Activated naive CD4-positive, alpha-beta T cell treated with anti-CD3 and anti-CD28 coated beads, Interleukin-2, amount 10 ng/mL, durations not matched to agents 7 days and 5 days (primary cell): Measurements from ENCODE around the gene LTBP1.
"Not testable (repeated sequence)": the region's sequence is repeated elsewhere in the genome, so short reads cannot be mapped to it uniquely, and the experiment has no call there.

Source experiments
- CTCF ChIA-PET: fragments of 350-600 bp; sonication (Branson Sonifier 250); formaldehyde crosslinking; loops from one replicate; lab custom pipeline; 2021; ENCODE audit warnings: antibody characterized with exemption; lab: Charles Lee
- DNase-seq: peaks from one replicate; pipeline ENCODE4 v3.0.0-alpha.2; 2020
- H3K27ac Mint-ChIP-seq: one replicate; pipeline ENCODE4 v1.8.0; 2021; ENCODE audit warnings: mild to moderate bottlenecking, moderate library complexity, mixed read lengths
- H3K27me3 Mint-ChIP-seq: one replicate; pipeline ENCODE4 v1.8.0; 2021; ENCODE audit warnings: mild to moderate bottlenecking, mixed read lengths
- H3K36me3 Mint-ChIP-seq: one replicate; pipeline ENCODE4 v1.8.0; 2021; ENCODE audit warnings: mixed read lengths
- H3K4me1 Mint-ChIP-seq: one replicate; pipeline ENCODE4 v1.8.0; 2021; ENCODE audit warnings: mixed read lengths
- H3K4me3 Mint-ChIP-seq: one replicate; pipeline ENCODE4 v1.8.0; 2021; ENCODE audit warnings: mild to moderate bottlenecking, moderate library complexity, mixed read lengths
- H3K9me3 Mint-ChIP-seq: one replicate; pipeline ENCODE4 v1.8.0; 2021; ENCODE audit warnings: mixed read lengths

Gene LTBP1

DNA sequence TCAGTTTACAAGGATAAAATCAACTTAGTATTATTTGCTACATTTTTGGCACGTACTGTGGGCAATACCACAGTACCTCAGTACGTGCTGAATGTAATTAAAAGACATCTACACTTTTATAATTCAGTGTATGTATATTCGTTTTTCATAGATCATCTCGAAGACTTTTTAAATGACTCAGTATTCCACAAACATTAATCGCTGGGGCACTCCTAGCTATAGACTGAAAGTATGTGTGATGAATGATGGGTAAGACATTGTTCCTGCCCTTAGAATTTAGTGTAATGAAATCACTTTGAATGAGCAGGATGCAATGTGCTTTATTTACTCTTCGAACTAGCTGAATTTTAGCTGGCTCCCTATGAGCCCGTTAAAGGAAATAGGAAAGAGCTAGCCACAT is 284.1 kb downstream of the LTBP1 start:
- H3K4me3 Mint-ChIP-seq = no peak overlapping the region
- no peaks in the 10 kb centered on the region for H3K27me3 Mint-ChIP-seq
- H3K4me1 Mint-ChIP-seq = no peaks in the 10 kb centered on the region
- no peak overlapping the region for H3K27ac Mint-ChIP-seq
- CTCF ChIA-PET = no interaction called here
- no peaks in the 10 kb centered on the region for H3K36me3 Mint-ChIP-seq
- H3K9me3 Mint-ChIP-seq = no peaks in the 10 kb centered on the region
- no peak for DNase-seq

DNA sequence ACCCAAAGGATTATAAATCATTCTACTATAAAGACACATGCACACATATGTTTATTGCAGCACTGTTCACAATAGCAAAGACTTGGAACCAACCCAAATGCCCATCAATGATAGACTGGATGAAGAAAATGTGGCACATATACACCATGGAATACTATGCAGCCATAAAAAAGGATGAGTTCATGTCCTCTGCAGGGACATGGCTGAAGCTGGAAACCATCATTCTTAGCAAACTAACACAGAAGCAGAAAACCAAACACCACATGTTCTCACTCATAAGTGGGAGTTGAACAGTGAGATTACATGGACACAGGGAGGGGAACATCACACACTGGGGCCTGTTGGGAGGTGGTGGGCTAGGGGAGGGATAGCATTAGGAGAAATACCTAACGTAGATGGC is 288.8 kb downstream of the LTBP1 start:
- H3K4me1 Mint-ChIP-seq, H3K27ac Mint-ChIP-seq, CTCF ChIA-PET, H3K27me3 Mint-ChIP-seq, DNase-seq, H3K9me3 Mint-ChIP-seq, H3K4me3 Mint-ChIP-seq, H3K36me3 Mint-ChIP-seq: not testable (repeated sequence)

- no peaks in the 10 kb centered on the region for H3K36me3 Mint-ChIP-seq
- CTCF ChIA-PET = no interaction called here
- H3K27ac Mint-ChIP-seq = no peak overlapping the region
- no peaks in the 10 kb centered on the region for H3K27me3 Mint-ChIP-seq
- no peaks in the 10 kb centered on the region for H3K9me3 Mint-ChIP-seq
- H3K4me1 Mint-ChIP-seq = no peaks in the 10 kb centered on the region
- DNase-seq = no peak
- no peak overlapping the region for H3K4me3 Mint-ChIP-seq
Measured at GRCh38 chr2:33236482-33237385, 290.0 kb downstream of the LTBP1 start.

DNA sequence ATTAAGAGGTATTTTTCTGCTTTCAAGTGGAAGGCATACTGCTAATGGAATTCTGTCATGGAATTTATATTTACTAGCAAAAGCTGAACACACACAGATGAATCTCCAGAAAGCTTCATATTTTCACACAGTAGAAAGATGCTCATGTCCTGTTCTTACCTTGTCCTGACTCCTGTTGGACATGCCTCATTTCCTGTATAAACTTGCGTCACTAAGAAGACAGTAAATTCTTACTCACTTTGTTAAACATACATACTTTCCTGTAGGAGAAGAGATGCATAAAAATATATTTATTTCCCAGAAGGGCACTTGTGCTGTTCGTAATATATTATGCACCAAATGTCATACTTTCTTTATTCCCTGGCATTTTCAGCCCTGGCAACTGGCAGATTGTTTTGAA is 291.4 kb downstream of the LTBP1 start:
- no peaks in the 10 kb centered on the region for H3K36me3 Mint-ChIP-seq
- H3K27ac Mint-ChIP-seq = no peak overlapping the region
- H3K9me3 Mint-ChIP-seq = no peaks in the 10 kb centered on the region
- CTCF ChIA-PET = no interaction called here
- no peak for DNase-seq
- H3K4me1 Mint-ChIP-seq = no peaks in the 10 kb centered on the region
- H3K4me3 Mint-ChIP-seq = no peak overlapping the region
- no peaks in the 10 kb centered on the region for H3K27me3 Mint-ChIP-seq

- Mint-ChIP-seq H3K27me3 (no peaks in the 10 kb centered on the region), H3K27ac (no peak overlapping the region), H3K9me3 (no peaks in the 10 kb centered on the region), H3K4me3 (no peak overlapping the region), H3K36me3 (no peaks in the 10 kb centered on the region), H3K4me1 (no peaks in the 10 kb centered on the region)
- DNase-seq = no peak
- CTCF ChIA-PET = interaction anchor here (0.8 kb wide), 1 partner anchor 1576 kb away, joined by 4 read pairs; no protein-coding TSS in a partner anchor
Measured at GRCh38 chr2:33240178-33240577, 293.4 kb downstream of the LTBP1 start.

- Mint-ChIP-seq H3K4me3 (no peak overlapping the region), H3K36me3 (no peaks in the 10 kb centered on the region), H3K27me3 (peaks cover 1% of the 10 kb centered on the region), H3K9me3 (no peaks in the 10 kb centered on the region), H3K27ac (no peak overlapping the region), H3K4me1 (no peaks in the 10 kb centered on the region)
- no peak for DNase-seq
- CTCF ChIA-PET = no interaction called here
Measured at GRCh38 chr2:33241072-33241471, 294.3 kb downstream of the LTBP1 start.

GRCh38 chr2:33241581-33241980 is 294.8 kb downstream of the LTBP1 start:
- no peak for DNase-seq
- no peaks in the 10 kb centered on the region for H3K36me3 Mint-ChIP-seq

GRCh38 chr2:33242845-33243244 is 296.1 kb downstream of the LTBP1 start:
- H3K9me3 Mint-ChIP-seq = no peaks in the 10 kb centered on the region
- H3K4me3 Mint-ChIP-seq = no peak overlapping the region
- DNase-seq = no peak
- no peaks in the 10 kb centered on the region for H3K4me1 Mint-ChIP-seq
- peaks cover 4% of the 10 kb centered on the region for H3K27me3 Mint-ChIP-seq
- no peaks in the 10 kb centered on the region for H3K36me3 Mint-ChIP-seq
- CTCF ChIA-PET = no interaction called here
- H3K27ac Mint-ChIP-seq = no peak overlapping the region

More at GRCh38 chr2:33241581-33241980, 294.8 kb downstream of the LTBP1 start:
- Mint-ChIP-seq H3K27me3 (peaks cover 4% of the 10 kb centered on the region), H3K4me3 (no peak overlapping the region), H3K27ac (no peak overlapping the region), H3K4me1 (no peaks in the 10 kb centered on the region), H3K9me3 (no peaks in the 10 kb centered on the region)
- CTCF ChIA-PET = no interaction called here

- Mint-ChIP-seq H3K9me3 (no peaks in the 10 kb centered on the region), H3K27ac (no peak overlapping the region), H3K4me3 (no peak overlapping the region), H3K36me3 (no peaks in the 10 kb centered on the region), H3K27me3 (peaks cover 4% of the 10 kb centered on the region), H3K4me1 (no peaks in the 10 kb centered on the region)
- no peak for DNase-seq
- CTCF ChIA-PET = no interaction called here
Measured at GRCh38 chr2:33246432-33246831, 299.7 kb downstream of the LTBP1 start.

DNA sequence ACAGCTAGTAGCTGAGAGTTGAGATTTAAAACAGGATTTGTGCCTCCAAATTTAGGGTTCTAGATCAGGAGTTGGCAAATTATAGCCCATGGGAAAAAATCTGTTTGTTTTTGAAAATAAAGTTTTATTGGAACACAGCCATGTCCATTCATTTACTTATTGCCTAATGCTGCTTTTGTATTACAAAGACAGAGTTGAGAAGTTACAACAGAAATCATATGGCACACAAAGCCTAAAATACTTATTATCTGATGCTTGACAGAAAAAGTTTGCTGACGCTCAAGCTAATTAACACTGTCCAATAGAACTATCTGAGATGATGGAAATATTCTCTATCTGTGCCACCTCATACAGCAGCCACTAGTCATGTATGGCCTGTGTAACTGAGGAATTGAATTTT is 300.6 kb downstream of the LTBP1 start:
- no peak overlapping the region for H3K27ac Mint-ChIP-seq
- H3K4me3 Mint-ChIP-seq = no peak overlapping the region
- H3K4me1 Mint-ChIP-seq = no peaks in the 10 kb centered on the region
- DNase-seq = no peak
- peaks cover 4% of the 10 kb centered on the region for H3K27me3 Mint-ChIP-seq
- no peaks in the 10 kb centered on the region for H3K9me3 Mint-ChIP-seq
- no peaks in the 10 kb centered on the region for H3K36me3 Mint-ChIP-seq
- CTCF ChIA-PET = interaction anchor here (0.8 kb wide), 1 partner anchor 125 kb away, joined by 3 read pairs; no protein-coding TSS in a partner anchor

DNA sequence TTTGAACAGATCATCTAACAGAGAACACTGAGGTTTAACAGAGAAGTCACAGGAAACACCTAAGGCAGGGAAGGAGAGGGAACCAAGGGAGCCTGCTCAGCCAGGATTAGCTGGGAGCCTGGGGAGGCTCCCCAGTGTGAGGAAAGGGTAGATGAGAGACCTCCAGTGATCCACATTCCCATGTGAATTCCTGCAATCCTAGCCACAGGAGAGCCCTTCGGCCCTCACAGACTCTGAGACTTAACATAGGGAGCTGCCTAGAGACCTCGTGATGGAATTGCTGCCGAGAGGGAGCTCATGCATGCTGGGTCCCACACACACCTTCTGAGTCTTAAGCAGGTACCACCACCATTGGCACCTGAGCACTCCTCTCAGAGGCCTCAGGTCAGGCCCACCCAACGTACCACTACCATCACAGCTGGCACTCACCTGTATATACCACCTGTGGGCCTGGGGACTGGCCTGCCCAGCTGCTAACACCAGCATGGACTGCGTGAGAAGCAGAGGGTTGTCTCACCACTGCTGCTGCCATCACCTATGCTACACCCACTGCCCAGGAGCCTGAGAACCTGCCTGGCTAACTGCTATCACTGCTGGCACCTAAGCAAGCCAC is 303.8 kb downstream of the LTBP1 start:
- no peak for DNase-seq
- Mint-ChIP-seq H3K36me3 (no peaks in the 10 kb centered on the region), H3K4me3 (no peak overlapping the region), H3K27me3 (peaks cover 4% of the 10 kb centered on the region), H3K27ac (no peak overlapping the region), H3K9me3 (no peaks in the 10 kb centered on the region), H3K4me1 (no peaks in the 10 kb centered on the region)
- CTCF ChIA-PET = no interaction called here

DNA sequence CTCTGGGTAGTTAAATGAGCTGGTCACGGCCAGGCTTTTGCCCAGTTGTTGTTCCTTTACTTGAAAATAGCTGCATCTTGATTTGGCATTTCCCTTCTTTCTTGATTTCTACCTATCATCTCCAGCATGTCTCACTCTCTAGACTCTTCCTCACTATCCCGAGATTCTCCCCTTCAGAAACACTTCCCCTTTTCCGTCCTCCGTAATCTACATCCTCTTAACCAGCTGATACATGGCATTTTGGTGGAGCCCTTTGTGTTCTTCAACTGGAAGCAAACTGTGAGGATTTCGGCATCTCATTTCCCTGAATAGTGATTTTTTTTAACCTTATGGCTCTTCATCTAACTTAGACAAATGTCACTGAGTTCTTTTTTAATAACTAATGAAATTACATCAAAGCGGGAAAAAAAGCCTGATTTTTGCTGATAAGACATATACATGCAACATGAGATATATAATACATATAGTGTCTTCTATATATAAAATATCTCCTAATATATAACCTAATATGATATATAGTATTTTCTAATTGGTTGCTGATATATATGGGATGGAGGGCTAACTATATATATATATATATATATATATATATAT is 309.5 kb downstream of the LTBP1 start:
- Mint-ChIP-seq H3K4me3 (no peak overlapping the region), H3K27me3 (no peaks in the 10 kb centered on the region), H3K36me3 (no peaks in the 10 kb centered on the region), H3K4me1 (no peaks in the 10 kb centered on the region), H3K27ac (no peak overlapping the region), H3K9me3 (no peaks in the 10 kb centered on the region)
- CTCF ChIA-PET = no interaction called here
- DNase-seq = no peak

GRCh38 chr2:33258387-33258786 is 311.6 kb downstream of the LTBP1 start:
- no peak for DNase-seq
- no peaks in the 10 kb centered on the region for H3K27me3 Mint-ChIP-seq
- H3K9me3 Mint-ChIP-seq = no peaks in the 10 kb centered on the region
- H3K27ac Mint-ChIP-seq = no peak overlapping the region
- no peaks in the 10 kb centered on the region for H3K36me3 Mint-ChIP-seq
- CTCF ChIA-PET = interaction anchor here (0.9 kb wide), 1 partner anchor 13 kb away, joined by 4 read pairs; no protein-coding TSS in a partner anchor
- no peak overlapping the region for H3K4me3 Mint-ChIP-seq
- no peaks in the 10 kb centered on the region for H3K4me1 Mint-ChIP-seq

GRCh38 chr2:33262097-33262496 is 315.3 kb downstream of the LTBP1 start:
- H3K27me3 Mint-ChIP-seq = no peaks in the 10 kb centered on the region
- no peak for DNase-seq
- no peaks in the 10 kb centered on the region for H3K9me3 Mint-ChIP-seq
- no peaks in the 10 kb centered on the region for H3K36me3 Mint-ChIP-seq
- no peak overlapping the region for H3K4me3 Mint-ChIP-seq
- H3K27ac Mint-ChIP-seq = no peak overlapping the region
- no peaks in the 10 kb centered on the region for H3K4me1 Mint-ChIP-seq
- CTCF ChIA-PET = no interaction called here
